SK-N-SH (cell line): ENCODE measurements around the gene SLC6A3. TPM values are rescaled to one million over a fixed set of nuclear protein-coding genes. Genes with fewer than 3 reads are reported as not detected.

ENCODE experiments used
- CTCF ChIA-PET: fragments of 300-600, 350-600 bp; formaldehyde crosslinking; extraction: SDS; loops from one replicate; lab custom pipeline; 2021; lab: Yijun Ruan, JAX
- POLR2A ChIA-PET: fragments of 350-600 bp; sonication (Branson Sonifier 250); formaldehyde crosslinking; extraction: SDS; loops from one replicate; lab custom pipeline; 2020; ENCODE audit warnings: antibody characterized with exemption, inconsistent platforms; lab: Yijun Ruan, JAX
- DNase-seq: peaks from one replicate; pipeline ENCODE4 v3.0.0; 2012
- H2AFZ ChIP-seq: fragments of 200-600 bp; sonication (generic); 2 replicates; pipeline ENCODE4 v1.8.1; 2016; ENCODE audit warnings: antibody characterized with exemption, mild to moderate bottlenecking, low read depth
- H3F3A ChIP-seq: fragments of 200-600 bp; sonication (generic); replicated peaks from 2 replicates; pipeline ENCODE3; 2016; ENCODE audit warnings: antibody characterized with exemption, mild to moderate bottlenecking; ENCODE audit not compliant: insufficient read depth
- H3K27ac ChIP-seq, 2 experiments: fragments of 200-500 bp in 1 of 2; fragments of 200-600 bp in 1 of 2; sonication (Bioruptor generic) in 1 of 2; sonication (generic), shearing (Covaris generic) in 1 of 2; 2 replicates each; pipeline versions ENCODE4 v1.5.1 to v1.6.1; 2014 to 2016; ENCODE audit warnings: low read depth in 2 of 2, inconsistent platforms in 1 of 2, low read length in 1 of 2, mild to moderate bottlenecking in 1 of 2, mixed read lengths in 1 of 2
- H3K27me3 ChIP-seq: fragments of 200-600 bp; sonication (generic), shearing (Covaris generic); 2 replicates; pipeline ENCODE4 v1.6.1; 2016; ENCODE audit warnings: mixed run types; ENCODE audit not compliant: insufficient read depth
- H3K36me3 ChIP-seq, 2 experiments: fragments of 200-500 bp in 1 of 2; fragments of 200-600 bp in 1 of 2; sonication (Bioruptor generic) in 1 of 2; sonication (generic) in 1 of 2; replicated peaks in 1 of 2; 2 replicates each; pipeline versions ENCODE3 to v1.5.1; 2014 to 2016; ENCODE audit warnings: low read length in 1 of 2, mild to moderate bottlenecking in 1 of 2; ENCODE audit not compliant: insufficient read depth in 2 of 2, control insufficient read depth in 1 of 2
- H3K4me1 ChIP-seq, 2 experiments: fragments of 200-500 bp in 1 of 2; fragments of 200-600 bp in 1 of 2; sonication (Bioruptor generic) in 1 of 2; sonication (generic), shearing (Covaris generic) in 1 of 2; 2 replicates each; pipeline versions ENCODE4 v1.5.1 to v1.6.1; 2014 to 2016; ENCODE audit warnings: low read depth in 1 of 2, low read length in 1 of 2, mixed run types in 1 of 2; ENCODE audit not compliant: insufficient read depth in 2 of 2, control insufficient read depth in 1 of 2
- H3K4me2 ChIP-seq: fragments of 200-600 bp; sonication (generic), shearing (Covaris generic); 2 replicates; pipeline ENCODE4 v1.6.1; 2017; ENCODE audit warnings: mixed run types
- H3K4me3 ChIP-seq, 2 experiments: fragments of 200-500 bp in 1 of 2; fragments of 200-600 bp in 1 of 2; sonication (Bioruptor generic) in 1 of 2; sonication (generic), shearing (Covaris generic) in 1 of 2; 2 replicates each; pipeline versions ENCODE4 v1.5.1 to v1.8.1; 2014 to 2016; ENCODE audit warnings: low read depth in 2 of 2, inconsistent platforms in 1 of 2, low read length in 1 of 2, mild to moderate bottlenecking in 1 of 2, mixed read lengths in 1 of 2, moderate library complexity in 1 of 2
- H3K79me2 ChIP-seq: fragments of 200-600 bp; sonication (generic); 2 replicates; pipeline ENCODE4 v1.8.1; 2017; ENCODE audit warnings: mild to moderate bottlenecking; ENCODE audit not compliant: insufficient read depth
- H3K9ac ChIP-seq: fragments of 200-600 bp; sonication (generic); 2 replicates; pipeline ENCODE4 v1.6.1; 2017; ENCODE audit warnings: mixed run types
- H3K9me2 ChIP-seq: fragments of 200-600 bp; sonication (generic); 2 replicates; pipeline ENCODE4 v1.6.1; 2017; ENCODE audit warnings: mixed run types
- H3K9me3 ChIP-seq: fragments of 200-600 bp; sonication (generic); 2 replicates; pipeline ENCODE4 v1.6.1; 2017; ENCODE audit warnings: mixed run types, mild to moderate bottlenecking, moderate library complexity
- H4K20me1 ChIP-seq: fragments of 200-600 bp; sonication (generic); 2 replicates; pipeline ENCODE4 v1.6.1; 2017; ENCODE audit warnings: mild to moderate bottlenecking, mixed run types; ENCODE audit not compliant: insufficient read depth
- CHD2 ChIP-seq: fragments of 150-350 bp; IDR thresholded peaks from 2 replicates; pipeline ENCODE4 v1.6.1; 2018; ENCODE audit warnings: low read length; ENCODE audit not compliant: partially characterized antibody
- CTCF ChIP-seq: fragments of 200-600 bp; sonication (generic); IDR thresholded peaks from 2 replicates; pipeline ENCODE4 v1.6.1; 2017; ENCODE audit warnings: antibody characterized with exemption, mild to moderate bottlenecking, moderate library complexity
- ELF1 ChIP-seq: IDR thresholded peaks from 2 replicates; pipeline ENCODE4 v1.4.0; 2012
- FOXJ3 ChIP-seq: sonication (generic); formaldehyde crosslinking; IDR thresholded peaks from 2 replicates; pipeline ENCODE4 v1.5.1; 2020; ENCODE audit warnings: mild to moderate bottlenecking, missing genetic modification reagents
- FOXM1 ChIP-seq: IDR thresholded peaks from 2 replicates; pipeline ENCODE4 v1.4.0; 2012; ENCODE audit warnings: low read depth, mild to moderate bottlenecking
- GABPA ChIP-seq: IDR thresholded peaks from 2 replicates; pipeline ENCODE4 v1.4.0; 2012; ENCODE audit warnings: low read depth, mild to moderate bottlenecking
- MAX ChIP-seq: IDR thresholded peaks from 2 replicates; pipeline ENCODE4 v1.4.0; 2012; ENCODE audit warnings: low read depth
- MEF2A ChIP-seq: IDR thresholded peaks from 2 replicates; pipeline ENCODE4 v1.4.0; 2012; ENCODE audit warnings: low read depth, borderline replicate concordance
- NFIC ChIP-seq: IDR thresholded peaks from 2 replicates; pipeline ENCODE4 v1.4.0; 2012; ENCODE audit warnings: borderline replicate concordance
- NRF1 ChIP-seq: IDR thresholded peaks from 2 replicates; pipeline ENCODE4 v1.6.1; 2012; ENCODE audit warnings: low read depth, mild to moderate bottlenecking, low read length
- PBX3 ChIP-seq: IDR thresholded peaks from 2 replicates; pipeline ENCODE4; 2012
- POLR2AphosphoS5 ChIP-seq: IDR thresholded peaks from 2 replicates; pipeline ENCODE4 v1.6.1; 2012; ENCODE audit warnings: low read depth, low read length
- RAD21 ChIP-seq: IDR thresholded peaks from 2 replicates; pipeline ENCODE4 v1.6.1; 2012; ENCODE audit warnings: mild to moderate bottlenecking, low read length
- RCOR1 ChIP-seq: fragments of 150-350 bp; IDR thresholded peaks from 2 replicates; pipeline ENCODE4 v1.6.1; 2017; ENCODE audit warnings: antibody characterized with exemption, low read length
- REST ChIP-seq: IDR thresholded peaks from 2 replicates; pipeline ENCODE4 v1.6.1; 2012; ENCODE audit warnings: mild to moderate bottlenecking, low read depth, low read length, moderate library complexity
- SIN3A ChIP-seq: IDR thresholded peaks from 2 replicates; pipeline ENCODE4 v1.6.1; 2012; ENCODE audit warnings: low read depth, mild to moderate bottlenecking, low read length, moderate library complexity, borderline replicate concordance
- SMC3 ChIP-seq: IDR thresholded peaks from 2 replicates; pipeline ENCODE4 v1.6.1; 2012; ENCODE audit warnings: low read depth, low read length, improper control_type of control experiment
- TCF12 ChIP-seq: IDR thresholded peaks from 2 replicates; pipeline ENCODE4 v1.4.0; 2012
- USF1 ChIP-seq: IDR thresholded peaks from 2 replicates; pipeline ENCODE4 v1.4.0; 2012; ENCODE audit warnings: low read depth, borderline replicate concordance
- USF2 ChIP-seq: fragments of 150-350 bp; IDR thresholded peaks from 2 replicates; pipeline ENCODE4 v1.6.1; 2017; ENCODE audit warnings: antibody characterized with exemption, low read length, low read depth, borderline replicate concordance
- YY1 ChIP-seq: IDR thresholded peaks from 2 replicates; pipeline ENCODE4 v1.4.0; 2012; ENCODE audit warnings: low read depth, mild to moderate bottlenecking
- WGBS: methylation state at CpG from one replicate; pipeline ENCODE4 v1.1.6; 2017; ENCODE audit warnings: low lambda C conversion rate; 5-methylcytosine and 5-hydroxymethylcytosine counted together
- polyA plus RNA-seq, 3 experiments: library from polyadenylated mRNA; depleted of rRNA; stranded (reverse); fragments of >200 nt; gene quantifications; 2 replicates each; pipeline ENCODE4 v1.2.3, GENCODE V29; 2012

The SLC6A3 gene
- polyA plus RNA-seq, 1 of the 3 experiments (the other 2 are of a cell fraction): not detected

- Histone ChIP-seq H3K9me2 (no peaks in the 10 kb centered on the region), H4K20me1 (no peaks in the 10 kb centered on the region), H3K27ac (no peak overlapping the region), H3F3A (no peaks in the 10 kb centered on the region), H3K4me1 (no peaks in the 10 kb centered on the region), H3K9ac (no peak overlapping the region), H3K4me2 (no peak overlapping the region), H3K79me2 (no peaks in the 10 kb centered on the region), H3K27me3 (peaks cover 81% of the 10 kb centered on the region), H3K9me3 (no peaks in the 10 kb centered on the region), H3K4me3 (no peak overlapping the region), H3K36me3 (no peaks in the 10 kb centered on the region), H2AFZ (no peak overlapping the region)
- no peak for DNase-seq
- ChIA-PET CTCF (interaction anchor here (0.5 kb wide), 1 partner anchor 376 kb away, joined by 3 read pairs; no protein-coding TSS in a partner anchor), POLR2A (no interaction called here)
- no peak for TF ChIP-seq CHD2
- TF ChIP-seq REST: no peak
- no peak for TF ChIP-seq ELF1
- no peak for TF ChIP-seq POLR2AphosphoS5
- no peak for TF ChIP-seq SIN3A
- TF ChIP-seq MAX: no peak
- no peak for TF ChIP-seq USF2
- no peak for TF ChIP-seq MEF2A
- WGBS: 37% methylated on average over 8 of the region's 15 CpGs
Measured at GRCh38 chr5:1443991-1444360, 1.3 kb downstream of the SLC6A3 start.

GRCh38 chr5:1443171-1443570 is 2.1 kb downstream of the SLC6A3 start:
- no peak overlapping the region for H3K27ac ChIP-seq
- H3K4me2 ChIP-seq: no peak overlapping the region
- ChIA-PET POLR2A (no interaction called here), CTCF (interaction anchor here (0.7 to 1.0 kb wide), 2 partner anchors 202 to 269 kb away, joined by 3 to 4 read pairs; no protein-coding TSS in a partner anchor)
- no peaks in the 10 kb centered on the region for H3K9me2 ChIP-seq
- H4K20me1 ChIP-seq: no peaks in the 10 kb centered on the region
- H3K9me3 ChIP-seq: no peaks in the 10 kb centered on the region
- H3K9ac ChIP-seq: no peak overlapping the region
- no peak overlapping the region for H3K4me3 ChIP-seq
- no peaks in the 10 kb centered on the region for H3K4me1 ChIP-seq
- H3K36me3 ChIP-seq: no peaks in the 10 kb centered on the region
- no peaks in the 10 kb centered on the region for H3K79me2 ChIP-seq
- no peak for DNase-seq
- WGBS: 5% methylated on average over 4 of the region's 9 CpGs
- peaks cover 81% of the 10 kb centered on the region for H3K27me3 ChIP-seq
- no peak overlapping the region for H2AFZ ChIP-seq
- no peaks in the 10 kb centered on the region for H3F3A ChIP-seq
- no peak for TF ChIP-seq PBX3
- no peak for TF ChIP-seq CTCF
- no peak for TF ChIP-seq RCOR1
- no peak for TF ChIP-seq ELF1
- TF ChIP-seq FOXJ3 (CRISPR knock-in tag): no peak
- no peak for TF ChIP-seq RAD21
- no peak for TF ChIP-seq GABPA
- TF ChIP-seq TCF12: no peak
- no peak for TF ChIP-seq MEF2A
- TF ChIP-seq USF1: no peak
- no peak for TF ChIP-seq MAX
- no peak for TF ChIP-seq NFIC
- no peak for TF ChIP-seq SIN3A
- TF ChIP-seq SMC3: no peak
- TF ChIP-seq NRF1: no peak
- TF ChIP-seq FOXM1: no peak
- no peak for TF ChIP-seq YY1
